ENCODE measurements around the gene BRCA2. TPM values are rescaled to one million over a fixed set of nuclear protein-coding genes. Genes with fewer than 3 reads are reported as not detected.
"Not testable (repeated sequence)": the region's sequence is repeated elsewhere in the genome, so short reads cannot be mapped to it uniquely, and the experiment has no call there.

BRCA2 gene
- total and polyA plus RNA-seq, 3 experiments from 2014 or later: 1.3 to 14.2 (median 12.6) TPM

- no peaks in the 10 kb centered on the region for H3K9me3 ChIP-seq (ENCODE audit: low read length)
- H3K36me3 ChIP-seq (ENCODE audit: insufficient read depth, low read length): peaks cover 7% of the 10 kb centered on the region
- Mint-ChIP-seq H3K27me3 (no peaks in the 10 kb centered on the region), H3K4me3 (no peak overlapping the region), H3K36me3 (peaks cover 5 to 32% (median 5%) of the 10 kb centered on the region in 3 donors), H3K27ac (peak overlapping the region in 1 of 8 donors; percentile 29), H3K9me3 (peaks cover 0 to 1% (median 0%) of the 10 kb centered on the region in 5 donors), H3K4me1 (peaks cover 0 to 4% (median 0%) of the 10 kb centered on the region in 3 donors)
- no peak overlapping the region for H3K27ac ChIP-seq (ENCODE audit: low read depth, low read length)
- H3K27me3 ChIP-seq (ENCODE audit: insufficient read depth, low read length, poor library complexity, severe bottlenecking): no peaks in the 10 kb centered on the region
- ChIA-PET CTCF (interaction anchor here (1.0 kb wide), 1 partner anchor 8 kb away, joined by 3 read pairs; no protein-coding TSS in a partner anchor), POLR2A (interaction anchor here (0.6 kb wide), 1 partner anchor 344 kb away, joined by 4 read pairs; no protein-coding TSS in a partner anchor)
- no peak overlapping the region for H3K4me3 ChIP-seq (ENCODE audit: low read length)
- H3K4me1 ChIP-seq (ENCODE audit: insufficient read depth, low read length): no peaks in the 10 kb centered on the region
- no peak for DNase-seq
These were observed 19.4 kb downstream of the BRCA2 start for GRCh38 chr13:32334671-32335070.

- ChIA-PET POLR2A (no interaction called here), CTCF (no interaction called here)
- Mint-ChIP-seq H3K36me3 (peaks cover 3 to 23% (median 5%) of the 10 kb centered on the region in 3 donors), H3K4me1 (no peaks in the 10 kb centered on the region), H3K27ac (no peak overlapping the region), H3K4me3 (no peak overlapping the region), H3K9me3 (peaks cover 0 to 1% (median 0%) of the 10 kb centered on the region in 5 donors), H3K27me3 (no peaks in the 10 kb centered on the region)
- no peaks in the 10 kb centered on the region for H3K27me3 ChIP-seq (ENCODE audit: insufficient read depth, low read length, poor library complexity, severe bottlenecking)
- H3K27ac ChIP-seq (ENCODE audit: low read depth, low read length): no peak overlapping the region
- H3K4me3 ChIP-seq (ENCODE audit: low read length): no peak overlapping the region
- H3K4me1 ChIP-seq (ENCODE audit: insufficient read depth, low read length): no peaks in the 10 kb centered on the region
- DNase-seq: no peak
- no peaks in the 10 kb centered on the region for H3K36me3 ChIP-seq (ENCODE audit: insufficient read depth, low read length)
- H3K9me3 ChIP-seq (ENCODE audit: low read length): no peaks in the 10 kb centered on the region
These were observed 25.6 kb downstream of the BRCA2 start for GRCh38 chr13:32340914-32341313.

- CTCF ChIA-PET: no interaction called here
- POLR2A ChIA-PET: no interaction called here
- no peaks in the 10 kb centered on the region for H3K9me3 Mint-ChIP-seq
- H3K27ac Mint-ChIP-seq: peak overlapping the region in 4 of 8 donors; percentile 12 to 41 (median 35)
- H3K27me3 Mint-ChIP-seq: no peaks in the 10 kb centered on the region
- H3K36me3 Mint-ChIP-seq: peaks cover 0 to 4% (median 4%) of the 10 kb centered on the region in 3 donors
- Histone ChIP-seq H3K4me1 (ENCODE audit: insufficient read depth, low read length) (no peaks in the 10 kb centered on the region), H3K27ac (ENCODE audit: low read depth, low read length) (no peak overlapping the region), H3K4me3 (ENCODE audit: low read length) (no peak overlapping the region), H3K9me3 (ENCODE audit: low read length) (no peaks in the 10 kb centered on the region), H3K36me3 (ENCODE audit: insufficient read depth, low read length) (no peaks in the 10 kb centered on the region), H3K27me3 (ENCODE audit: insufficient read depth, low read length, poor library complexity, severe bottlenecking) (no peaks in the 10 kb centered on the region)
- DNase-seq: no peak
- H3K4me3 Mint-ChIP-seq: no peak overlapping the region
- H3K4me1 Mint-ChIP-seq: peaks cover 0 to 9% (median 0%) of the 10 kb centered on the region in 3 donors
These were observed 32.3 kb downstream of the BRCA2 start for GRCh38 chr13:32347651-32348050.

- CTCF ChIA-PET; DNase-seq; H3K4me1 Mint-ChIP-seq; POLR2A ChIA-PET; H3K4me1 ChIP-seq (ENCODE audit: insufficient read depth, low read length); H3K27me3 Mint-ChIP-seq; H3K4me3 ChIP-seq (ENCODE audit: low read length); H3K4me3 Mint-ChIP-seq; H3K9me3 Mint-ChIP-seq; H3K27ac ChIP-seq (ENCODE audit: low read depth, low read length); H3K36me3 Mint-ChIP-seq; H3K9me3 ChIP-seq (ENCODE audit: low read length); H3K27me3 ChIP-seq (ENCODE audit: insufficient read depth, low read length, poor library complexity, severe bottlenecking); H3K36me3 ChIP-seq (ENCODE audit: insufficient read depth, low read length): not testable (repeated sequence)
- H3K27ac Mint-ChIP-seq: peak overlapping the region in 2 of 8 donors; percentile 14 to 66
These were observed 35.6 kb downstream of the BRCA2 start for GRCh38 chr13:32350839-32351441.

GRCh38 chr13:32354040-32354439 is 38.7 kb downstream of the BRCA2 start:
- H3K36me3 ChIP-seq (ENCODE audit: insufficient read depth, low read length): no peaks in the 10 kb centered on the region
- no peaks in the 10 kb centered on the region for H3K27me3 ChIP-seq (ENCODE audit: insufficient read depth, low read length, poor library complexity, severe bottlenecking)
- no peaks in the 10 kb centered on the region for H3K27me3 Mint-ChIP-seq
- H3K4me3 ChIP-seq (ENCODE audit: low read length): no peak overlapping the region
- no peaks in the 10 kb centered on the region for H3K9me3 ChIP-seq (ENCODE audit: low read length)
- H3K4me3 Mint-ChIP-seq: no peak overlapping the region
- no peaks in the 10 kb centered on the region for H3K4me1 ChIP-seq (ENCODE audit: insufficient read depth, low read length)
- H3K9me3 Mint-ChIP-seq: no peaks in the 10 kb centered on the region
- DNase-seq: no peak
- H3K27ac ChIP-seq (ENCODE audit: low read depth, low read length): no peak overlapping the region
- no peaks in the 10 kb centered on the region for H3K4me1 Mint-ChIP-seq
- POLR2A ChIA-PET: no interaction called here
- peaks cover 0 to 4% (median 0%) of the 10 kb centered on the region in 3 donors for H3K36me3 Mint-ChIP-seq
- H3K27ac Mint-ChIP-seq: no peak overlapping the region
- CTCF ChIA-PET: no interaction called here

GRCh38 chr13:32355935-32356334 is 40.6 kb downstream of the BRCA2 start:
- H3K27ac ChIP-seq (ENCODE audit: low read depth, low read length); H3K36me3 Mint-ChIP-seq; H3K9me3 ChIP-seq (ENCODE audit: low read length); CTCF ChIA-PET; DNase-seq; H3K27me3 ChIP-seq (ENCODE audit: insufficient read depth, low read length, poor library complexity, severe bottlenecking); H3K4me3 ChIP-seq (ENCODE audit: low read length); H3K4me1 ChIP-seq (ENCODE audit: insufficient read depth, low read length); H3K4me1 Mint-ChIP-seq; H3K9me3 Mint-ChIP-seq; H3K4me3 Mint-ChIP-seq; H3K36me3 ChIP-seq (ENCODE audit: insufficient read depth, low read length); H3K27ac Mint-ChIP-seq; POLR2A ChIA-PET; H3K27me3 Mint-ChIP-seq: not testable (repeated sequence)

GRCh38 chr13:32362574-32362973 is 47.3 kb downstream of the BRCA2 start:
- Mint-ChIP-seq H3K36me3 (no peaks in the 10 kb centered on the region), H3K4me1 (peaks cover 0 to 4% (median 0%) of the 10 kb centered on the region in 3 donors), H3K27me3 (no peaks in the 10 kb centered on the region), H3K4me3 (no peak overlapping the region), H3K9me3 (no peaks in the 10 kb centered on the region), H3K27ac (no peak overlapping the region)
- no peak overlapping the region for H3K27ac ChIP-seq (ENCODE audit: low read depth, low read length)
- no peaks in the 10 kb centered on the region for H3K9me3 ChIP-seq (ENCODE audit: low read length)
- H3K4me3 ChIP-seq (ENCODE audit: low read length): no peak overlapping the region
- no peaks in the 10 kb centered on the region for H3K4me1 ChIP-seq (ENCODE audit: insufficient read depth, low read length)
- no peak for DNase-seq
- POLR2A ChIA-PET: no interaction called here
- CTCF ChIA-PET: no interaction called here
- H3K27me3 ChIP-seq (ENCODE audit: insufficient read depth, low read length, poor library complexity, severe bottlenecking): no peaks in the 10 kb centered on the region
- no peaks in the 10 kb centered on the region for H3K36me3 ChIP-seq (ENCODE audit: insufficient read depth, low read length)

- H3K36me3 ChIP-seq (ENCODE audit: insufficient read depth, low read length): no peaks in the 10 kb centered on the region
- Mint-ChIP-seq H3K4me3 (no peak overlapping the region), H3K36me3 (peaks cover 1 to 11% (median 5%) of the 10 kb centered on the region in 3 donors), H3K9me3 (no peaks in the 10 kb centered on the region), H3K27me3 (peaks cover 0 to 1% of the 10 kb centered on the region in 2 donors), H3K27ac (no peak overlapping the region), H3K4me1 (no peaks in the 10 kb centered on the region)
- no peaks in the 10 kb centered on the region for H3K4me1 ChIP-seq (ENCODE audit: insufficient read depth, low read length)
- H3K27me3 ChIP-seq (ENCODE audit: insufficient read depth, low read length, poor library complexity, severe bottlenecking): no peaks in the 10 kb centered on the region
- no peak overlapping the region for H3K27ac ChIP-seq (ENCODE audit: low read depth, low read length)
- H3K4me3 ChIP-seq (ENCODE audit: low read length): no peak overlapping the region
- CTCF ChIA-PET: no interaction called here
- DNase-seq: no peak
- no peaks in the 10 kb centered on the region for H3K9me3 ChIP-seq (ENCODE audit: low read length)
- POLR2A ChIA-PET: no interaction called here
These were observed 55.5 kb downstream of the BRCA2 start for GRCh38 chr13:32370805-32371204.

Data from CD8-positive, alpha-beta memory T cell (primary cell).